GM23248 (cell line): ENCODE results near the gene MFSD6. TPM values are rescaled to one million over a fixed set of nuclear protein-coding genes. Genes with fewer than 3 reads are reported as not detected.
A peak's percentile ranks its signal among the peaks of the same experiment; 100 is the strongest.

Experiments
- DNase-seq: peaks from one replicate; pipeline ENCODE4 v3.0.0-alpha.2; 2015
- H2AFZ ChIP-seq: fragments of 200-600 bp; sonication (generic); 2 replicates; pipeline ENCODE4 v1.6.1; 2016; ENCODE audit warnings: antibody characterized with exemption
- H3F3A ChIP-seq: fragments of 200-600 bp; sonication (generic); 2 replicates; pipeline ENCODE4 v1.6.1; 2016; ENCODE audit warnings: mild to moderate bottlenecking, antibody characterized with exemption, mixed run types; ENCODE audit not compliant: insufficient read depth
- H3K27ac ChIP-seq: fragments of 200-600 bp; sonication (generic); 2 replicates; pipeline ENCODE4 v1.5.1; 2016; ENCODE audit warnings: mild to moderate bottlenecking
- H3K27me3 ChIP-seq: fragments of 200-600 bp; sonication (generic); replicated peaks from 2 replicates; pipeline ENCODE4 v1.6.1; 2016; ENCODE audit warnings: mild to moderate bottlenecking; ENCODE audit not compliant: insufficient read depth
- H3K36me3 ChIP-seq: fragments of 200-600 bp; sonication (generic); 2 replicates; pipeline ENCODE4 v1.6.1; 2016; ENCODE audit warnings: low read depth, mild to moderate bottlenecking
- H3K4me1 ChIP-seq: fragments of 200-600 bp; sonication (generic); 2 replicates; pipeline ENCODE4 v1.6.1; 2016; ENCODE audit warnings: mild to moderate bottlenecking; ENCODE audit not compliant: insufficient read depth
- H3K4me2 ChIP-seq: fragments of 200-600 bp; sonication (generic); one replicate; pipeline ENCODE4 v1.6.1; 2016; ENCODE audit warnings: mild to moderate bottlenecking; ENCODE audit not compliant: unreplicated experiment
- H3K4me3 ChIP-seq: fragments of 200-600 bp; sonication (generic); 2 replicates; pipeline ENCODE4 v1.5.1; 2016; ENCODE audit warnings: mild to moderate bottlenecking
- H3K79me2 ChIP-seq: fragments of 200-600 bp; sonication (generic); 2 replicates; pipeline ENCODE4 v1.6.1; 2016; ENCODE audit warnings: mild to moderate bottlenecking; ENCODE audit not compliant: insufficient read depth
- H3K9ac ChIP-seq: fragments of 200-600 bp; sonication (generic); 2 replicates; pipeline ENCODE4 v1.6.1; 2016; ENCODE audit warnings: mild to moderate bottlenecking
- H3K9me2 ChIP-seq: fragments of 200-600 bp; sonication (generic); 2 replicates; pipeline ENCODE4 v1.6.1; 2016; ENCODE audit warnings: mixed run types, mild to moderate bottlenecking, moderate library complexity; ENCODE audit not compliant: insufficient read depth
- H3K9me3 ChIP-seq: fragments of 200-600 bp; sonication (generic); one replicate; pipeline ENCODE4 v1.6.1; 2017; ENCODE audit warnings: low read depth
- H4K20me1 ChIP-seq: fragments of 200-600 bp; sonication (generic); 2 replicates; pipeline ENCODE4 v1.6.0; 2016; ENCODE audit not compliant: insufficient read depth
- EZH2 ChIP-seq: fragments of 200-600 bp; sonication (generic); IDR thresholded peaks from 2 replicates; pipeline ENCODE4 v1.6.1; 2018; ENCODE audit warnings: antibody characterized with exemption, mild to moderate bottlenecking; ENCODE audit not compliant: insufficient read depth, poor library complexity, severe bottlenecking
- EZH2phosphoT487 ChIP-seq: fragments of 200-600 bp; sonication (generic); IDR thresholded peaks from 2 replicates; pipeline ENCODE4 v1.6.1; 2018; ENCODE audit warnings: antibody characterized with exemption, moderate library complexity, mild to moderate bottlenecking, low read depth; ENCODE audit not compliant: insufficient read depth
- WGBS, 2 experiments: methylation state at CpG; one replicate each; pipeline ENCODE4 v1.1.6; 2015 to 2017; ENCODE audit warnings: low lambda C conversion rate in 2 of 2, low coverage in 1 of 2; ENCODE audit errors: missing lambda C conversion rate in 2 of 2; 5-methylcytosine and 5-hydroxymethylcytosine counted together
- in situ Hi-C: fragments of 300-500 bp; cut with MboI; formaldehyde crosslinking; loops from 2 replicates; pipeline ENCODE4 v1.15.0; 2020
- polyA plus RNA-seq: library from polyadenylated mRNA; unstranded; fragments of >200 nt; fragmentation: Nextera tagmentation; extraction: Ambion mirVana; gene quantifications from 2 replicates; pipeline ENCODE4 v1.2.1, GENCODE V29; 2016
- total RNA-seq: library from RNA; depleted of rRNA; stranded (reverse); fragments of >200 nt; shearing (Covaris generic); gene quantifications from 2 replicates; pipeline ENCODE4 v1.2.3, GENCODE V29; 2014

MFSD6 gene
- total and polyA plus RNA-seq, 2 experiments from 2014 or later: 3.2 to 6.7 TPM

GRCh38 chr2:190469771-190470170 is 61.6 kb downstream of the MFSD6 start:
- in situ Hi-C loops: no loop called here
- Histone ChIP-seq H3K27ac (peak overlapping the region; percentile 81), H3K4me3 (no peak overlapping the region), H4K20me1 (no peaks in the 10 kb centered on the region), H3K4me1 (peaks cover 43% of the 10 kb centered on the region), H3K27me3 (no peaks in the 10 kb centered on the region), H3K9me3 (no peaks in the 10 kb centered on the region), H3K9ac (peak overlapping the region; percentile 57), H2AFZ (no peak overlapping the region), H3K4me2 (peak overlapping the region; percentile 52), H3F3A (peaks cover 19% of the 10 kb centered on the region), H3K79me2 (no peaks in the 10 kb centered on the region), H3K9me2 (no peaks in the 10 kb centered on the region), H3K36me3 (no peaks in the 10 kb centered on the region)
- WGBS, 2 experiments: 79 to 83% methylated on average over 2 of the region's 2 CpGs
- TF ChIP-seq EZH2 (no peak), EZH2phosphoT487 (no peak)
- peak; percentile 78 for DNase-seq

DNA sequence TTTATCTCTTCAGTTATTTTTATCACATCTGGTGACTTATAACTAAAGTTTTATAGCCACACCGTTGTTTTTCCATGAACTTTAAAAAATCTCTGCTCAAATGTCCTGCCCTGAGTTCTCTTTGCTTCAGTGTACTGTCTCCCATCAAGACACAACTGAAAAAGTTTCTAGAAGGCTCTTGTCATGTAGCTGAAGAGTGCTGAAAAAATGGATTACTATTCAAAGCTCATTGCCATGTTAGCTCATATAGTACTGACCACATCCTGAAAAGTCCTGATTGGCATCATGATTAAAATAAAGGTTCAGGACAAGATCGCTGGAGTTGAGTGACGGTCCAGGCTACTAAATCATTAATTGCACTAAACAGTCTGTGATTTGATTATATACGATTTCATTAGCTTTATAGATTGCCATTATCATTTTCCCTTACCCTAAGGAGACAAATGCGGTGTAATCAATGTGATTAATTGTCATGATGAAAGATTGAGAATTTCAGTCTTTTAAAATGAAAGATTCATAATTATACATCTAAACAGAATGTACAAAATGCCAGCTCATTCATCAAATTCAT is 62.2 kb downstream of the MFSD6 start:
- peak overlapping the region; percentile 24; the same call in 1 of the 2 replicates for H3K9ac ChIP-seq
- H4K20me1 ChIP-seq: no peaks in the 10 kb centered on the region
- H3K27ac ChIP-seq: peak overlapping the region; percentile 81
- H2AFZ ChIP-seq: no peak overlapping the region
- H3K4me2 ChIP-seq: no peak overlapping the region
- no peak overlapping the region for H3K4me3 ChIP-seq
- no peak for DNase-seq
- no peaks in the 10 kb centered on the region for H3K9me2 ChIP-seq
- H3K79me2 ChIP-seq: no peaks in the 10 kb centered on the region
- peaks cover 43% of the 10 kb centered on the region for H3K4me1 ChIP-seq
- H3K27me3 ChIP-seq: no peaks in the 10 kb centered on the region
- no peaks in the 10 kb centered on the region for H3K36me3 ChIP-seq
- no peaks in the 10 kb centered on the region for H3K9me3 ChIP-seq
- peaks cover 19% of the 10 kb centered on the region for H3F3A ChIP-seq
- in situ Hi-C loops: no loop called here
- TF ChIP-seq EZH2 (no peak), EZH2phosphoT487 (no peak)
- WGBS, 2 experiments: 93 to 96% methylated on average over 5 of the region's 5 CpGs

GRCh38 chr2:190477661-190478454 is 69.7 kb downstream of the MFSD6 start:
- H3K4me1 ChIP-seq: no peaks in the 10 kb centered on the region
- H3F3A ChIP-seq: no peaks in the 10 kb centered on the region
- H3K79me2 ChIP-seq: no peaks in the 10 kb centered on the region
- in situ Hi-C loops: no loop called here
- no peak overlapping the region for H3K9ac ChIP-seq
- no peaks in the 10 kb centered on the region for H3K36me3 ChIP-seq
- no peaks in the 10 kb centered on the region for H3K9me3 ChIP-seq
- WGBS, 2 experiments: 29 to 37% methylated on average over 4 of the region's 4 CpGs
- no peaks in the 10 kb centered on the region for H3K9me2 ChIP-seq
- H3K4me3 ChIP-seq: no peak overlapping the region
- H3K27me3 ChIP-seq: no peaks in the 10 kb centered on the region
- H3K4me2 ChIP-seq: no peak overlapping the region
- H4K20me1 ChIP-seq: no peaks in the 10 kb centered on the region
- DNase-seq: peak; percentile 16
- no peak overlapping the region for H3K27ac ChIP-seq
- no peak overlapping the region for H2AFZ ChIP-seq
- TF ChIP-seq EZH2phosphoT487 (no peak), EZH2 (no peak)

GRCh38 chr2:190478572-190479195 is 70.5 kb downstream of the MFSD6 start:
- Histone ChIP-seq H3K9me2 (no peaks in the 10 kb centered on the region), H3K36me3 (no peaks in the 10 kb centered on the region), H3K4me2 (no peak overlapping the region), H3F3A (no peaks in the 10 kb centered on the region), H3K27me3 (no peaks in the 10 kb centered on the region), H2AFZ (no peak overlapping the region), H4K20me1 (no peaks in the 10 kb centered on the region), H3K9ac (no peak overlapping the region), H3K4me3 (no peak overlapping the region), H3K79me2 (no peaks in the 10 kb centered on the region), H3K4me1 (no peaks in the 10 kb centered on the region), H3K9me3 (no peaks in the 10 kb centered on the region), H3K27ac (no peak overlapping the region)
- WGBS, 2 experiments: 83 to 87% methylated on average over 3 of the region's 3 CpGs
- no peak for DNase-seq
- in situ Hi-C loops: no loop called here
- TF ChIP-seq EZH2 (no peak), EZH2phosphoT487 (no peak)
